ENCODE data around the gene NELFCD. TPM values are rescaled to one million over a fixed set of nuclear protein-coding genes. Genes with fewer than 3 reads are reported as not detected.
A peak's percentile ranks its signal among the peaks of the same experiment; 100 is the strongest.

The NELFCD gene
- polyA plus RNA-seq, 1 donor (not counting 4 experiments of a cell fraction or from before 2014, with no cell fraction given): 68.5 TPM

- TF ChIP-seq CTCF (optimal IDR thresholded peaks at IDR 0.05 in 1 of 3, IDR thresholded peaks at IDR 0.05 in 1 of 3, conservative IDR thresholded peaks at IDR 0.05 in 1 of 3; ENCODE audit: extremely low read depth in 1 of 3, insufficient read depth in 2 of 3, low read length in 3 of 3) (peak in 1 of 3 experiments; percentile 8), EZH2 (IDR thresholded peaks at IDR 0.05; ENCODE audit: low read length) (no peak)
- Histone ChIP-seq H3K9me3 (ENCODE audit: control insufficient read depth, low read depth, low read length) (no peaks in the 10 kb centered on the region), H3K9ac (ENCODE audit: control insufficient read depth, extremely low read depth, insufficient read depth, low read length) (peak within 1 kb of the TSS; percentile 86), H3K79me2 (ENCODE audit: control insufficient read depth, insufficient read depth, low read length) (peaks cover 53% of the 10 kb centered on the region), H3K36me3 (ENCODE audit: control insufficient read depth in 2 of 2, extremely low read depth in 1 of 2, insufficient read depth in 2 of 2, low read length in 2 of 2) (peaks cover 11 to 24% of the 10 kb centered on the region in 2 experiments), H2AFZ (ENCODE audit: control insufficient read depth, low read length) (peak within 1 kb of the TSS; percentile 96), H3K27me3 (ENCODE audit: control insufficient read depth, extremely low read depth, insufficient read depth, low read length) (no peaks in the 10 kb centered on the region), H3K4me3 (ENCODE audit: control insufficient read depth in 2 of 3, extremely low read depth in 1 of 3, insufficient read depth in 2 of 3, low read depth in 1 of 3, low read length in 3 of 3) (peak within 1 kb of the TSS; percentile 75 to 95 (median 85)), H3K4me2 (ENCODE audit: control insufficient read depth, extremely low read depth, insufficient read depth, low read depth, low read length) (peak within 1 kb of the TSS; percentile 90), H3K4me1 (ENCODE audit: control insufficient read depth, extremely low read depth, insufficient read depth, low read length) (peaks cover 32% of the 10 kb centered on the region), H3K9me1 (ENCODE audit: control insufficient read depth, extremely low read depth, insufficient read depth, low read length) (peaks cover 4% of the 10 kb centered on the region), H4K20me1 (ENCODE audit: control insufficient read depth, extremely low read depth, insufficient read depth, low read length) (no peaks in the 10 kb centered on the region), H3K27ac (ENCODE audit: control insufficient read depth, insufficient read depth, low read length) (peak within 1 kb of the TSS; percentile 80)
- DNase-seq (ENCODE audit: low read depth, low spot score) (no peak), FAIRE-seq (no peak)
- dilution Hi-C loops (cut with MboI; ENCODE audit: extremely low pct_ligation_motif_present, low sequenced_read_pairs): no loop called here
Measured at GRCh38 chr20:59042151-59042795, 61.2 kb downstream of the NELFCD start, which contains the start of gene PRELID3B. Gene PRELID3B, minus strand, starts transcription at chr20:59042786. Its CDS starts 56 bp downstream, at chr20:59042730.

- TF ChIP-seq CTCF (optimal IDR thresholded peaks at IDR 0.05 in 1 of 3, IDR thresholded peaks at IDR 0.05 in 1 of 3, conservative IDR thresholded peaks at IDR 0.05 in 1 of 3; ENCODE audit: extremely low read depth in 1 of 3, insufficient read depth in 2 of 3, low read length in 3 of 3) (no peak), EZH2 (IDR thresholded peaks at IDR 0.05; ENCODE audit: low read length) (no peak)
- DNase-seq (ENCODE audit: low read depth, low spot score): peak; percentile 42
- Histone ChIP-seq H3K4me1 (ENCODE audit: control insufficient read depth, extremely low read depth, insufficient read depth, low read length) (peaks cover 32% of the 10 kb centered on the region), H3K27ac (ENCODE audit: control insufficient read depth, insufficient read depth, low read length) (peak overlapping the region; percentile 58), H2AFZ (ENCODE audit: control insufficient read depth, low read length) (peak overlapping the region; percentile 96), H3K4me3 (ENCODE audit: control insufficient read depth in 2 of 3, extremely low read depth in 1 of 3, insufficient read depth in 2 of 3, low read depth in 1 of 3, low read length in 3 of 3) (peak overlapping the region; percentile 75 to 95 (median 85)), H3K27me3 (ENCODE audit: control insufficient read depth, extremely low read depth, insufficient read depth, low read length) (no peaks in the 10 kb centered on the region), H4K20me1 (ENCODE audit: control insufficient read depth, extremely low read depth, insufficient read depth, low read length) (no peaks in the 10 kb centered on the region), H3K9me3 (ENCODE audit: control insufficient read depth, low read depth, low read length) (no peaks in the 10 kb centered on the region), H3K9me1 (ENCODE audit: control insufficient read depth, extremely low read depth, insufficient read depth, low read length) (peaks cover 4% of the 10 kb centered on the region), H3K9ac (ENCODE audit: control insufficient read depth, extremely low read depth, insufficient read depth, low read length) (peak overlapping the region; percentile 86), H3K36me3 (ENCODE audit: control insufficient read depth in 2 of 2, extremely low read depth in 1 of 2, insufficient read depth in 2 of 2, low read length in 2 of 2) (peaks cover 4 to 16% of the 10 kb centered on the region in 2 experiments), H3K4me2 (ENCODE audit: control insufficient read depth, extremely low read depth, insufficient read depth, low read depth, low read length) (peak overlapping the region; percentile 90), H3K79me2 (ENCODE audit: control insufficient read depth, insufficient read depth, low read length) (peaks cover 46% of the 10 kb centered on the region)
- no peak for FAIRE-seq
- dilution Hi-C loops (cut with MboI; ENCODE audit: extremely low pct_ligation_motif_present, low sequenced_read_pairs): no loop called here
Measured at GRCh38 chr20:59042796-59043631, 62.0 kb downstream of the NELFCD start.

Data from keratinocyte (primary cell).